HT-29 (cell line): Measurements from ENCODE around the gene PRKAR1B. TPM values are rescaled to one million over a fixed set of nuclear protein-coding genes. Genes with fewer than 3 reads are reported as not detected.

Source experiments
- DNase-seq: peaks from one replicate; pipeline ENCODE4 v3.0.0-alpha.2; 2015; ENCODE audit warnings: low spot score
- total RNA-seq: library from RNA; depleted of rRNA; stranded (reverse); fragments of >200 nt; shearing (Covaris generic); gene quantifications from 2 replicates; pipeline ENCODE4 v1.2.3, GENCODE V29; 2014

The PRKAR1B gene
- total RNA-seq, 1 experiment from 2014 or later, result 78.0 TPM

- DNase-seq, result no peak
These were observed 185.4 kb downstream of the PRKAR1B start for GRCh38 chr7:541661-542060.

- DNase-seq, result no peak
These were observed 186.1 kb downstream of the PRKAR1B start for GRCh38 chr7:540997-541396.

- no peak for DNase-seq
These were observed 186.5 kb downstream of the PRKAR1B start for GRCh38 chr7:540579-540978.

DNA sequence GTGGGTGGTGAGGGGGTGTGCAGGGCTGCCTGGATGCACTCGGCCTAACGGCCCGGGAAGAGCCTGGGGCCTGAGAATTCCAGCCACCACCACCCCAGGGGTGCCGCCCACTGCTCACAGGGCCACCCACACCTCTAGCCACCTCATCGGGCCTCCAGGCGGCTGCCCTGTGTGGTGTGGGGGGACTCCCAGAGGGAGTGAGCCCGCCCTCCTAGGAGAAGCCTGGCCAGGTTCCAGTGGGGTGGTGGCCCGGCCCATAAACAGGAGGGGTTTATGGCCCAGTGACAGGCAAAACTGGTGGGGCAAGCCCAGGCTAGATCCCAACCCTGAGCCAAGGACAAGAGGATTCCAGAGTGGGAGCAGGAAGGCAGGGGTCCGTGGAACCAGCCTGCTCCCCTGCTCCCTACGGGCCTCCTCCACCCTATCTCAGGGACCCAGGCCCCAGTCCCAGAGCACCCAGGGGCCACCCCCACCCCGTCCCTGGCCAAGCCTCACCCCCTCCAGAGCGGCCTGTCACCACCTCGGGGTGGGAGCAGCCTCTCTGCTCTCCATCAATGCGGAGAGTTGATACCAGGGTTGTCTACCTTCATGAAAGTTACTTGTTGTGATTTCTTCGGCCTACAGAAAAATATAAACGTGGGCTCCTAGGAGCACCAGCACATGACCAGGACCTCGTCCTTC is 187.2 kb downstream of the PRKAR1B start:
- peak; percentile 99 for DNase-seq

GRCh38 chr7:538764-539685 is 188.1 kb downstream of the PRKAR1B start:
- peak; percentile 83 for DNase-seq

DNA sequence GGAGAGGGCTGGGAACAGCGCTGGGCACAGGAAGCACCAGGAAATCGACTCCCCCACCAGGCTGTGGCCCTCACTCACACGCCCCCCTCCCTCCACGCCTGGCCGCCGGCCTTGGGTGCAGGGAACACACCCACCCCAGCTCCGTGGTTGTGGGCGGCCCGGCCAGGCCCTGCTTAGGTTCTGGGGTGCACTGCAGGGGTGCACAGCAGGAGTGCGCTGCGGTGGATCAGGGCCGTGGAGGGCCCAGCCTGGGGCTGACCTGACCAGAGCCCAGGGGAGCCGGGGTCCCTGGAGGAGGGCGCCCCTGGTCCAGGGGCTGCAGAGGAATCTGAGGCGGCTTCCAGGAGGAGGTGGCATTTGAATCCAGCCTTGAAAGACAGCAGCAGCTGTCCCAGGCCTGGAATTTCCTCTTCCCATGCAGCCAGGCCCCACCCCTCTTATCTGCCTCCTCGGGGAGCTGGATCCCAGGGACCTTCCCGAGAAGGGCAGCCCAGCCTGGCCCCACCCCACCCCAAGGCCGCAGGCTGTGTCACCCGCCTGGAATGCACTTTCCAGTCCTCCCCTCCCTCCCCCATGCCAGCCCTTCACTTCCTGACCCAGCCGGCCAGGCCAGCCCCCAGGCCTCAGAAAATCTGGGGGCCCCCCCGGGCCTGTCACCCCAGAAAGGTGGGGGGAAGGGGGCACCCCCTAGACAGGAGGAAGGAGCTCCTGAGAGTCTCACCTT is 189.0 kb downstream of the PRKAR1B start:
- peak; percentile 95 for DNase-seq

GRCh38 chr7:536231-536630 is 190.8 kb downstream of the PRKAR1B start:
- no peak for DNase-seq

GRCh38 chr7:534959-535358 is 192.1 kb downstream of the PRKAR1B start:
- no peak for DNase-seq

DNA sequence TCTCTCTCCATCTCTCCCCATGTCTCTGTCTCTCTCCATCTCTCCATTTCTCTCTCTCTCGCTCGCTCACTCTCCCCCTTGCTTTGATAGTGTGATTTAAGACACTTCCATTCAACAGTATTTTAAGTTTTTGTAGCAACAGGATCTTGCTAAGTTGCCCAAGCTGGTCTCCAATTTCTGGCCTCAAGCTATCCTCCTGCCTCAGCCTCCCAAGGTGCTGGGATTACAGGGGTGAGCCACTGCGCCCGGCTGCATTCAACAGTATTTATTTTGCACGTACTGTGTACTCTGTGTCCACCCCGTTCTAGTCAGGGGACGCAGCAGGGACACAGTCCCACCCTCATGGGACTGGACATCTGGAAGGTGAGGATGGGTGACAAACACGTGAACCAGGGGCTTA is 193.0 kb downstream of the PRKAR1B start:
- DNase-seq, result no peak

DNA sequence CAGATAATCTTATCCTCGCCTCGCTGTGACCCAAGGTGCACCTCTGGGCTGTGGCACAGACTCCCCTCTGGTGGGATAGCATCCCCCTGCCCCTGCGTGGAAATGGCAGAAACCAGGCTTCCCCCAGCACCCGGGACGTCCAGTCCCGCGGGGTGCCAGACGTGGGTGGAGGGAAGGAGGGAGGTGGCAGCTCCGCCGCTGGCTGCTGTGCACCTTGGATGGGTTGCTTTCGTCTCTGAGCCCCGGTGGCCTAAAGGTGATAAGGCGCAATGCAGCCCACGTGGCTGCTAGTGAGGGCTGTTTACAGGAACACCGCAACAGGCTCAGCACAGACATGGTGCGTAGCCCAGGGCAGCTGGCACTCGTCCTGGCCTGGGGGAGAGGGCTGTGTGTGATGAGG is 193.8 kb downstream of the PRKAR1B start:
- no peak for DNase-seq

- DNase-seq, result no peak
These were observed 194.5 kb downstream of the PRKAR1B start for GRCh38 chr7:532379-533143.

- DNase-seq, result no peak
These were observed 195.3 kb downstream of the PRKAR1B start for GRCh38 chr7:531777-532176.

GRCh38 chr7:528451-528850 is 198.6 kb downstream of the PRKAR1B start:
- no peak for DNase-seq

GRCh38 chr7:527723-528122 is 199.4 kb downstream of the PRKAR1B start:
- peak; percentile 60 for DNase-seq

GRCh38 chr7:526460-527034 is 200.5 kb downstream of the PRKAR1B start:
- no peak for DNase-seq

GRCh38 chr7:525740-526139 is 201.3 kb downstream of the PRKAR1B start:
- no peak for DNase-seq

GRCh38 chr7:524800-525199 is 202.3 kb downstream of the PRKAR1B start:
- DNase-seq, result no peak

DNA sequence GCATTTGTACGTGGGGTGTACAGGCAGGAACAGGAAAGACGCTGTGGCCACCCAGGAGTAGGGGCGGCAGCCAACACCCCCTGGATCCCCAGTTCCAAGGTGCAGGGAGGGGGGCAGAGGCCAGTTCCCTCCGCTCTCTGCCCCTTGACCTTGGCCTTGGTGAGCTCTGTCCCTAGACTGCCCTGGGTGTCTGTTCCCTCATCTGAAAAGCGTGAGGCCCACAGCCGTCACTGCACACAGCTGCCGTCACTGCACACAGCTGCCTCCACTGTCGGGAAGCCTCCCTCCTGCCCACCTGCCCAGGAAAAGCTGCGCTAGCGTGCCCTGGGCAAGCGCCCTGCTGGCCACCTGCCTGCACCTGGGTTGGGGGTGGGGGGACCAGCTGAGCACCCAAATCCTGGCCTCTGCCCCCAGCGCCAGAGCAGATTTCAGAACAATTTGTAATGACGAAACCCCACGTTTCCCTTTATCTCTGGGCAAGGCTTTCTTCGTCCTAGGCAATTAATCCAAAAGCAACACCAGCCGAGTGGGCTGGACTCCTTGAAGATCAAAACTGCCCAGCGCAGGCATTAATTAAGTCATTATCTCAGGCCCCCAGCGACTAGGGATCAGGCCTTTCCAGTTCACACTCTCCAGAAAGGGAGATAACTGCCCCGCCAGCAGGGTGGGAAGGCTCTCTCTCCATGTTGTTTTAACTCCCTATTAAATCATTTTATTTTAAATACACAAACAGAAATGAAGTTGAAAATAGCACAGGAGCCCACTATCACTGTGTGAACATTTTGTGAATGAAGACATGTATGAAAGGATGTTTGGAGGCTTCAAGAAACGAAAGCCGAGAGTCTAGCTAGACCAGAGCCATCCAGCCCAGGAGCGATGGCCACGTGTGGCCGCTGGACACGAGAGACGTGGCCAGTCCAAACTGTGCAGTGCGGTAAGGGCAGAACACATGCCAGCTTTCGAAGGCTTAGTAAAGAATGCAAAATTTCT is 203.4 kb downstream of the PRKAR1B start:
- no peak for DNase-seq

DNA sequence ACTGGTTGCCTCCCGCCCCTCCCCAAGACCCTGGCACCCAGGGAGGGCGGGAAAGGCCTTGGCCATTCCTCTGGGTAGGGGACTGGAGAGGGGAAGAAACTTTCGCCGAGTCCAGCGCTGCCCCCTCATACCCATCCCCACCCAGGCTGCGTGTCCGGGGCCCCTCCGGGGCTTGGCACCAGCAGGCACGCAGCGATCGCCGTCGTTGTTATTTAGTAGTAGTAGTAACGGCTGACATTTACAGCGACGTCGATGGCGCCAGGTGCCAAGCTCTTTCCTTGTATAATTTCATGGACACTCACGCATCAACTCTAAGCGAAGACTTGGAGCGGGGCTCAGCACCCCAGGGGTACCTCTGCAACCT is 204.1 kb downstream of the PRKAR1B start:
- DNase-seq, result no peak
